Activated CD4-positive, alpha-beta memory T cell treated with anti-CD3 and anti-CD28 coated beads for 36 hours (primary cell): ENCODE data around the gene GFRAL. TPM values are rescaled to one million over a fixed set of nuclear protein-coding genes. Genes with fewer than 3 reads are reported as not detected.
"Not testable (repeated sequence)": the region's sequence is repeated elsewhere in the genome, so short reads cannot be mapped to it uniquely, and the experiment has no call there.

Source experiments
- CTCF ChIA-PET: fragments of 350-600 bp; sonication (Branson Sonifier 250); formaldehyde crosslinking; loops from one replicate; lab custom pipeline; 2021; ENCODE audit warnings: antibody characterized with exemption, inconsistent platforms; lab: Charles Lee
- POLR2A ChIA-PET: fragments of 350-600 bp; sonication (Branson Sonifier 250); formaldehyde crosslinking; loops from one replicate; lab custom pipeline; 2021; ENCODE audit warnings: antibody characterized with exemption; lab: Charles Lee
- DNase-seq: peaks from one replicate; pipeline ENCODE4 v3.0.0-alpha.2; 2020
- H3K27ac Mint-ChIP-seq: one replicate; pipeline ENCODE4 v1.8.0; 2021; ENCODE audit warnings: mixed read lengths
- H3K27me3 Mint-ChIP-seq: one replicate; pipeline ENCODE4 v1.8.0; 2021; ENCODE audit warnings: mixed read lengths
- H3K36me3 Mint-ChIP-seq: one replicate; pipeline ENCODE4 v1.8.0; 2021; ENCODE audit warnings: mixed read lengths
- H3K4me1 Mint-ChIP-seq: one replicate; pipeline ENCODE4 v1.8.0; 2021; ENCODE audit warnings: low read depth, mixed read lengths
- H3K4me3 Mint-ChIP-seq: one replicate; pipeline ENCODE4 v1.8.0; 2021; ENCODE audit warnings: mild to moderate bottlenecking, mixed read lengths
- H3K9me3 Mint-ChIP-seq: one replicate; pipeline ENCODE4 v1.8.0; 2021; ENCODE audit warnings: mixed read lengths
- intact Hi-C: fragments of 100-400 bp; cut with micrococcal nuclease; formaldehyde crosslinking; loops from one replicate; pipeline ENCODE4 v1.15.1; 2023
- total RNA-seq, 2 experiments: library from RNA; stranded (reverse); gene quantifications; one replicate each; pipeline ENCODE4 v1.2.3, GENCODE V29; 2021

The GFRAL gene
- not detected for total RNA-seq

GRCh38 chr6:55327169-55327568 lies at the start of gene GFRAL:
Gene GFRAL (plus strand): TSS chr6:55327469. CDS start chr6:55327555, 86 bp downstream.
- Mint-ChIP-seq H3K4me3 (no peak within 1 kb of the TSS), H3K36me3 (no peaks in the 10 kb centered on the region), H3K27ac (no peak within 1 kb of the TSS), H3K9me3 (peaks cover 4% of the 10 kb centered on the region), H3K27me3 (no peaks in the 10 kb centered on the region), H3K4me1 (no peaks in the 10 kb centered on the region)
- intact Hi-C loops, result no loop called here
- CTCF ChIA-PET, result no interaction called here
- no peak for DNase-seq
- POLR2A ChIA-PET, result no interaction called here

GRCh38 chr6:55277646-55278045 lies 49.6 kb upstream of the GFRAL start:
- POLR2A ChIA-PET, result no interaction called here
- Mint-ChIP-seq H3K27me3 (no peaks in the 10 kb centered on the region), H3K9me3 (peaks cover 5% of the 10 kb centered on the region), H3K27ac (no peak overlapping the region), H3K36me3 (no peaks in the 10 kb centered on the region), H3K4me1 (no peaks in the 10 kb centered on the region), H3K4me3 (no peak overlapping the region)
- CTCF ChIA-PET, result no interaction called here
- intact Hi-C loops, result no loop called here
- DNase-seq, result no peak

- no peak overlapping the region for H3K27ac Mint-ChIP-seq
- no peaks in the 10 kb centered on the region for H3K36me3 Mint-ChIP-seq
- H3K9me3 Mint-ChIP-seq, result no peaks in the 10 kb centered on the region
- no peak overlapping the region for H3K4me3 Mint-ChIP-seq
- no peaks in the 10 kb centered on the region for H3K27me3 Mint-ChIP-seq
- no peak for DNase-seq
- ChIA-PET POLR2A (no interaction called here), CTCF (no interaction called here)
- H3K4me1 Mint-ChIP-seq, result no peaks in the 10 kb centered on the region
- intact Hi-C loops, result no loop called here
Observed at GRCh38 chr6:55281215-55281614, 46.1 kb upstream of the GFRAL start.

GRCh38 chr6:55282115-55282514 lies 45.2 kb upstream of the GFRAL start:
- ChIA-PET CTCF (no interaction called here), POLR2A (no interaction called here)
- intact Hi-C loops, result no loop called here
- DNase-seq, result no peak
- no peaks in the 10 kb centered on the region for H3K4me1 Mint-ChIP-seq
- H3K27ac Mint-ChIP-seq, result no peak overlapping the region
- H3K36me3 Mint-ChIP-seq, result no peaks in the 10 kb centered on the region
- no peaks in the 10 kb centered on the region for H3K9me3 Mint-ChIP-seq
- no peaks in the 10 kb centered on the region for H3K27me3 Mint-ChIP-seq
- H3K4me3 Mint-ChIP-seq, result no peak overlapping the region

GRCh38 chr6:55286824-55287223 lies 40.4 kb upstream of the GFRAL start:
- Mint-ChIP-seq H3K36me3 (no peaks in the 10 kb centered on the region), H3K27ac (no peak overlapping the region), H3K4me3 (no peak overlapping the region), H3K4me1 (no peaks in the 10 kb centered on the region), H3K27me3 (no peaks in the 10 kb centered on the region), H3K9me3 (peaks cover 8% of the 10 kb centered on the region)
- intact Hi-C loops, result no loop called here
- DNase-seq, result no peak
- POLR2A ChIA-PET, result no interaction called here
- CTCF ChIA-PET, result interaction anchor here (1.7 kb wide), 1 partner anchor 10 kb away, joined by 7 read pairs; no protein-coding TSS in a partner anchor

GRCh38 chr6:55290736-55291135 lies 36.5 kb upstream of the GFRAL start:
- intact Hi-C loops, result no loop called here
- Mint-ChIP-seq H3K4me3 (no peak overlapping the region), H3K9me3 (peaks cover 18% of the 10 kb centered on the region), H3K36me3 (no peaks in the 10 kb centered on the region), H3K27me3 (no peaks in the 10 kb centered on the region), H3K4me1 (no peaks in the 10 kb centered on the region), H3K27ac (no peak overlapping the region)
- CTCF ChIA-PET, result no interaction called here
- POLR2A ChIA-PET, result no interaction called here
- DNase-seq, result no peak

GRCh38 chr6:55293116-55293515 lies 34.2 kb upstream of the GFRAL start:
- no peak overlapping the region for H3K27ac Mint-ChIP-seq
- ChIA-PET POLR2A (no interaction called here), CTCF (no interaction called here)
- no peaks in the 10 kb centered on the region for H3K4me1 Mint-ChIP-seq
- H3K9me3 Mint-ChIP-seq, result peaks cover 31% of the 10 kb centered on the region
- H3K36me3 Mint-ChIP-seq, result no peaks in the 10 kb centered on the region
- no peak overlapping the region for H3K4me3 Mint-ChIP-seq
- intact Hi-C loops, result no loop called here
- DNase-seq, result no peak
- H3K27me3 Mint-ChIP-seq, result no peaks in the 10 kb centered on the region

GRCh38 chr6:55297214-55297613 lies 30.1 kb upstream of the GFRAL start:
- H3K27ac Mint-ChIP-seq, H3K36me3 Mint-ChIP-seq, POLR2A ChIA-PET, H3K4me3 Mint-ChIP-seq, H3K27me3 Mint-ChIP-seq, CTCF ChIA-PET, H3K4me1 Mint-ChIP-seq, intact Hi-C loops, DNase-seq: not testable (repeated sequence)
- H3K9me3 Mint-ChIP-seq, result peaks cover 28% of the 10 kb centered on the region

GRCh38 chr6:55299286-55299985 lies 27.8 kb upstream of the GFRAL start:
- Mint-ChIP-seq H3K27me3 (no peaks in the 10 kb centered on the region), H3K4me3 (no peak overlapping the region), H3K27ac (no peak overlapping the region), H3K4me1 (no peaks in the 10 kb centered on the region), H3K9me3 (peaks cover 25% of the 10 kb centered on the region), H3K36me3 (no peaks in the 10 kb centered on the region)
- ChIA-PET POLR2A (no interaction called here), CTCF (no interaction called here)
- intact Hi-C loops, result no loop called here
- DNase-seq, result no peak

GRCh38 chr6:55304747-55305146 lies 22.5 kb upstream of the GFRAL start:
- no peak overlapping the region for H3K27ac Mint-ChIP-seq
- POLR2A ChIA-PET, result no interaction called here
- DNase-seq, result no peak
- no peak overlapping the region for H3K4me3 Mint-ChIP-seq
- intact Hi-C loops, result no loop called here
- peaks cover 13% of the 10 kb centered on the region for H3K9me3 Mint-ChIP-seq
- H3K4me1 Mint-ChIP-seq, result no peaks in the 10 kb centered on the region
- CTCF ChIA-PET, result no interaction called here
- no peaks in the 10 kb centered on the region for H3K36me3 Mint-ChIP-seq
- no peaks in the 10 kb centered on the region for H3K27me3 Mint-ChIP-seq

- Mint-ChIP-seq H3K9me3 (peaks cover 26% of the 10 kb centered on the region), H3K36me3 (no peaks in the 10 kb centered on the region), H3K4me1 (no peaks in the 10 kb centered on the region), H3K27ac (no peak overlapping the region), H3K27me3 (no peaks in the 10 kb centered on the region), H3K4me3 (no peak overlapping the region)
- no peak for DNase-seq
- intact Hi-C loops, result no loop called here
- ChIA-PET POLR2A (no interaction called here), CTCF (no interaction called here)
Observed at GRCh38 chr6:55319961-55320695, 7.1 kb upstream of the GFRAL start.

- Mint-ChIP-seq H3K27ac (no peak overlapping the region), H3K4me1 (no peaks in the 10 kb centered on the region), H3K36me3 (no peaks in the 10 kb centered on the region), H3K4me3 (no peak overlapping the region), H3K9me3 (peaks cover 26% of the 10 kb centered on the region), H3K27me3 (no peaks in the 10 kb centered on the region)
- CTCF ChIA-PET, result no interaction called here
- POLR2A ChIA-PET, result no interaction called here
- intact Hi-C loops, result no loop called here
- no peak for DNase-seq
Observed at GRCh38 chr6:55320696-55321086, 6.6 kb upstream of the GFRAL start.

- H3K9me3 Mint-ChIP-seq, result peaks cover 20% of the 10 kb centered on the region
- intact Hi-C loops, result no loop called here
- H3K4me3 Mint-ChIP-seq, result no peak overlapping the region
- H3K27ac Mint-ChIP-seq, result no peak overlapping the region
- no peaks in the 10 kb centered on the region for H3K4me1 Mint-ChIP-seq
- H3K36me3 Mint-ChIP-seq, result no peaks in the 10 kb centered on the region
- POLR2A ChIA-PET, result no interaction called here
- CTCF ChIA-PET, result no interaction called here
- DNase-seq, result no peak
- no peaks in the 10 kb centered on the region for H3K27me3 Mint-ChIP-seq
Observed at GRCh38 chr6:55377150-55377549, 49.9 kb downstream of the GFRAL start.
